ENCODE data around the gene PNP.

PNP gene

GRCh38 chr14:20498622-20499021 is 29.4 kb downstream of the PNP start:
- no peaks in the 10 kb centered on the region for H3K79me2 ChIP-seq (ENCODE audit: insufficient read depth, low read length)
- no peak overlapping the region for H2AFZ ChIP-seq (ENCODE audit: low read length)
- no peaks in the 10 kb centered on the region for H3K36me3 ChIP-seq (ENCODE audit: insufficient read depth, low read length)
- no peaks in the 10 kb centered on the region for H3K4me1 ChIP-seq (ENCODE audit: insufficient read depth, low read length, severe bottlenecking)
- no peak overlapping the region for H3K4me3 ChIP-seq (ENCODE audit: low read depth, low read length, poor library complexity, severe bottlenecking)
- no peak for TF ChIP-seq EZH2 (IDR thresholded peaks at IDR 0.05; ENCODE audit: borderline replicate concordance, low read length)
- TF ChIP-seq, protein P1, sequence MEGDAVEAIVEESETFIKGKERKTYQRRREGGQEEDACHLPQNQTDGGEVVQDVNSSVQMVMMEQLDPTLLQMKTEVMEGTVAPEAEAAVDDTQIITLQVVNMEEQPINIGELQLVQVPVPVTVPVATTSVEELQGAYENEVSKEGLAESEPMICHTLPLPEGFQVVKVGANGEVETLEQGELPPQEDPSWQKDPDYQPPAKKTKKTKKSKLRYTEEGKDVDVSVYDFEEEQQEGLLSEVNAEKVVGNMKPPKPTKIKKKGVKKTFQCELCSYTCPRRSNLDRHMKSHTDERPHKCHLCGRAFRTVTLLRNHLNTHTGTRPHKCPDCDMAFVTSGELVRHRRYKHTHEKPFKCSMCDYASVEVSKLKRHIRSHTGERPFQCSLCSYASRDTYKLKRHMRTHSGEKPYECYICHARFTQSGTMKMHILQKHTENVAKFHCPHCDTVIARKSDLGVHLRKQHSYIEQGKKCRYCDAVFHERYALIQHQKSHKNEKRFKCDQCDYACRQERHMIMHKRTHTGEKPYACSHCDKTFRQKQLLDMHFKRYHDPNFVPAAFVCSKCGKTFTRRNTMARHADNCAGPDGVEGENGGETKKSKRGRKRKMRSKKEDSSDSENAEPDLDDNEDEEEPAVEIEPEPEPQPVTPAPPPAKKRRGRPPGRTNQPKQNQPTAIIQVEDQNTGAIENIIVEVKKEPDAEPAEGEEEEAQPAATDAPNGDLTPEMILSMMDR (IDR thresholded peaks at IDR 0.05; ENCODE audit: low read length) = no peak
- no peak overlapping the region for H3K9ac ChIP-seq (ENCODE audit: low read length)
- no peak overlapping the region for H3K27ac ChIP-seq (ENCODE audit: low read depth, low read length, poor library complexity, severe bottlenecking)
- no peaks in the 10 kb centered on the region for H4K20me1 ChIP-seq (ENCODE audit: insufficient read depth, low read length)
- no peaks in the 10 kb centered on the region for H3K9me2 ChIP-seq (ENCODE audit: low read depth, low read length)
- H3K27me3 ChIP-seq (ENCODE audit: insufficient read depth, low read length) = no peaks in the 10 kb centered on the region
- H3K9me3 ChIP-seq (ENCODE audit: low read length) = no peaks in the 10 kb centered on the region
- no peak overlapping the region for H3K4me2 ChIP-seq (ENCODE audit: low read length)
- no peaks in the 10 kb centered on the region for H3F3A ChIP-seq (ENCODE audit: insufficient read depth, low read length)

GRCh38 chr14:20499108-20499507 is 29.9 kb downstream of the PNP start:
- H4K20me1 ChIP-seq (ENCODE audit: insufficient read depth, low read length) = no peaks in the 10 kb centered on the region
- H3K79me2 ChIP-seq (ENCODE audit: insufficient read depth, low read length) = no peaks in the 10 kb centered on the region
- H3K4me1 ChIP-seq (ENCODE audit: insufficient read depth, low read length, severe bottlenecking) = no peaks in the 10 kb centered on the region
- no peak overlapping the region for H3K4me2 ChIP-seq (ENCODE audit: low read length)
- H2AFZ ChIP-seq (ENCODE audit: low read length) = no peak overlapping the region
- H3K4me3 ChIP-seq (ENCODE audit: low read depth, low read length, poor library complexity, severe bottlenecking) = no peak overlapping the region
- H3K27me3 ChIP-seq (ENCODE audit: insufficient read depth, low read length) = no peaks in the 10 kb centered on the region
- TF ChIP-seq EZH2 (IDR thresholded peaks at IDR 0.05; ENCODE audit: borderline replicate concordance, low read length) = no peak
- TF ChIP-seq, protein P1 (IDR thresholded peaks at IDR 0.05; ENCODE audit: low read length) = no peak
- H3K9me3 ChIP-seq (ENCODE audit: low read length) = no peaks in the 10 kb centered on the region
- H3K9ac ChIP-seq (ENCODE audit: low read length) = no peak overlapping the region
- no peak overlapping the region for H3K27ac ChIP-seq (ENCODE audit: low read depth, low read length, poor library complexity, severe bottlenecking)
- no peaks in the 10 kb centered on the region for H3K9me2 ChIP-seq (ENCODE audit: low read depth, low read length)
- H3K36me3 ChIP-seq (ENCODE audit: insufficient read depth, low read length) = no peaks in the 10 kb centered on the region
- H3F3A ChIP-seq (ENCODE audit: insufficient read depth, low read length) = no peaks in the 10 kb centered on the region

- no peak for TF ChIP-seq EZH2 (IDR thresholded peaks at IDR 0.05; ENCODE audit: borderline replicate concordance, low read length)
- TF ChIP-seq, protein P1 (IDR thresholded peaks at IDR 0.05; ENCODE audit: low read length) = no peak
- Histone ChIP-seq H3K9ac (ENCODE audit: low read length) (no peak overlapping the region), H3K9me3 (ENCODE audit: low read length) (no peaks in the 10 kb centered on the region), H3K27ac (ENCODE audit: low read depth, low read length, poor library complexity, severe bottlenecking) (no peak overlapping the region), H3K4me3 (ENCODE audit: low read depth, low read length, poor library complexity, severe bottlenecking) (no peak overlapping the region), H2AFZ (ENCODE audit: low read length) (no peak overlapping the region), H3K4me2 (ENCODE audit: low read length) (no peak overlapping the region), H3K9me2 (ENCODE audit: low read depth, low read length) (no peaks in the 10 kb centered on the region), H3K36me3 (ENCODE audit: insufficient read depth, low read length) (no peaks in the 10 kb centered on the region), H3F3A (ENCODE audit: insufficient read depth, low read length) (no peaks in the 10 kb centered on the region), H3K79me2 (ENCODE audit: insufficient read depth, low read length) (no peaks in the 10 kb centered on the region), H3K4me1 (ENCODE audit: insufficient read depth, low read length, severe bottlenecking) (no peaks in the 10 kb centered on the region), H3K27me3 (ENCODE audit: insufficient read depth, low read length) (no peaks in the 10 kb centered on the region), H4K20me1 (ENCODE audit: insufficient read depth, low read length) (no peaks in the 10 kb centered on the region)
These were observed 30.7 kb downstream of the PNP start for GRCh38 chr14:20499881-20500280.

All from OCI-LY1 (cell line).